ENCODE results near the gene GABBR2. TPM values are rescaled to one million over a fixed set of nuclear protein-coding genes. Genes with fewer than 3 reads are reported as not detected.

The GABBR2 gene
- total and polyA plus RNA-seq, 2 of the 8 experiments (the other 6 are each of a cell fraction or from before 2014, with no cell fraction given), result 0.50 to 1.2 TPM

DNA sequence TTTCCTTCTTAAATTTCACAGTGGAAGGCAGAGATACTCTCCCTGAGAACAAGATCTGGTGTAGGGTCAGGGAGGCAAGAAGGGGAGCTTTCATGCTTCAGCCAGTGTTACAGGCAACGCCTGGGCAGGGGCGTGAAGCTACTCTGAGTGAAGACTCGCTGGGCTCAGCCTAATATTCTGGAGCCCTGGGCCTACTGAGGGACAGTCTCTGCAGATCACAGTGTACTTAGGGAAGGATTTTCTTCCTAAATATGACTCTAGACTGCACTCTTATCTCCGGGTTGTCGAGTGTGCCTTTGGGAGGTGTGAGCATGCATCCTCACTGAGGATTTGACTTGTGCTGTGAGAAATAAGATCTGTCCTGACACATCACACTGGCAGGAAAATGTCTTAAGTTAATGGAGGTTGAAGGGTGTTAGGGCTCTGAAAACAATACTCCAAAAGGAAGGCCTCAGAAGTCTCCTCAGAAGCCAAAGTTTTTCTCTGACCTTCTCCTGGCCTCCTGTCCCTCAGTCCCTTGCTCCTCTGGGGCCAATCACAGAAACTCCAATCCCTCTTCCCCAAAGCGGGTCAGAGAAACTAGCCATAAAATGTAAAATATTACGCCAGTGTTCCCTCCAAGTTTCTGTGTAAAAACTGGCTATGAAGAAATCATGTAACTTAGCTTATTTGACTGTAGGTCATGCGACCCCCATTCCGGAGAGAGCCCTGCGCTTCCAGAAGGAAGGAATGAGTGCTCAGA, 296.5 kb downstream of the GABBR2 start:
- Histone ChIP-seq H4K91ac (replicated peaks; ENCODE audit: insufficient read length, low read length) (no peak overlapping the region), H2AK5ac (ENCODE audit: low read depth, low read length) (no peak overlapping the region), H3K23ac (ENCODE audit: insufficient read length) (no peak overlapping the region), H2BK120ac (replicated peaks; ENCODE audit: low read depth, low read length) (no peak overlapping the region), H3K79me2 (ENCODE audit: control insufficient read depth in 1 of 2, insufficient read depth in 2 of 2, low read length in 2 of 2) (no peaks in the 10 kb centered on the region), H3K4ac (replicated peaks; ENCODE audit: insufficient read length, low read depth, low read length) (no peak overlapping the region), H2BK20ac (ENCODE audit: low read length) (no peak overlapping the region), H3K27me3 (replicated peaks in 1 of 4; ENCODE audit: control insufficient read depth in 3 of 4, extremely low read depth in 1 of 4, insufficient read depth in 3 of 4, low read length in 3 of 4) (no peaks in the 10 kb centered on the region), H3K9me3 (ENCODE audit: insufficient read depth in 2 of 2, low read depth in 1 of 2, low read length in 1 of 2) (no peaks in the 10 kb centered on the region), H3K9ac (replicated peaks in 1 of 4; ENCODE audit: extremely low read depth in 1 of 4, low read depth in 3 of 4, low read length in 3 of 4) (no peak overlapping the region), H3K4me1 (replicated peaks in 1 of 4; ENCODE audit: control insufficient read depth in 3 of 4, insufficient read depth in 4 of 4, low read length in 3 of 4) (peaks cover 0 to 7% (median 4%) of the 10 kb centered on the region in 4 experiments; a peak in 5 of 7 replicates), H3K36me3 (ENCODE audit: control insufficient read depth in 2 of 4, insufficient read depth in 4 of 4, low read length in 3 of 4) (no peaks in the 10 kb centered on the region), H3K27ac (ENCODE audit: low read depth, low read length) (no peak overlapping the region), H3K4me2 (ENCODE audit: insufficient read depth in 1 of 2, low read depth in 2 of 2, low read length in 2 of 2) (no peak overlapping the region), H3K4me3 (ENCODE audit: extremely low read depth in 1 of 4, insufficient read depth in 2 of 4, low read depth in 3 of 4, low read length in 4 of 4) (no peak overlapping the region), H4K8ac (ENCODE audit: extremely low read depth, insufficient read depth, low read length) (no peak overlapping the region), H4K5ac (ENCODE audit: insufficient read length, low read depth, low read length) (no peak overlapping the region), H2BK12ac (ENCODE audit: low read depth, low read length) (peak overlapping the region; percentile 53; the same call in 1 of the 2 replicates), H3K23me2 (ENCODE audit: low read depth, low read length) (no peaks in the 10 kb centered on the region), H2AFZ (ENCODE audit: low read length) (0 out of 2 replicates have a peak overlapping the region, but pooled peaks have one; percentile 17), H3K79me1 (ENCODE audit: low read depth, low read length) (no peaks in the 10 kb centered on the region), H3K56ac (replicated peaks; ENCODE audit: insufficient read length, low read depth, low read length) (no peak overlapping the region), H2BK5ac (ENCODE audit: low read depth, low read length) (no peak overlapping the region), H2BK15ac (ENCODE audit: low read length) (no peak overlapping the region), H3K18ac (ENCODE audit: extremely low read depth, low read length) (no peak overlapping the region), H4K20me1 (replicated peaks in 1 of 2; ENCODE audit: control insufficient read depth in 1 of 2, insufficient read depth in 2 of 2, low read length in 2 of 2) (no peaks in the 10 kb centered on the region), H3K14ac (ENCODE audit: insufficient read length) (no peak overlapping the region)
- DNase-seq (ENCODE audit: low read depth in 1 of 2, low spot score in 2 of 2), result no peak
- CTCF ChIA-PET (ENCODE audit: partially characterized antibody), result interaction anchor here (1.5 to 2.3 kb wide), 3 partner anchors 21 to 97 kb away, joined by 3 to 10 read pairs (median 4); no protein-coding TSS in a partner anchor
- TF ChIP-seq, protein P1, sequence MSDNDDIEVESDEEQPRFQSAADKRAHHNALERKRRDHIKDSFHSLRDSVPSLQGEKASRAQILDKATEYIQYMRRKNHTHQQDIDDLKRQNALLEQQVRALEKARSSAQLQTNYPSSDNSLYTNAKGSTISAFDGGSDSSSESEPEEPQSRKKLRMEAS (IDR thresholded peaks at IDR 0.05), result no peak
- no peak for TF ChIP-seq TBP (IDR thresholded peaks at IDR 0.05; ENCODE audit: low read depth, low read length)
- no peak for TF ChIP-seq SIX5 (IDR thresholded peaks at IDR 0.05; ENCODE audit: low read depth, low read length)
- TF ChIP-seq GTF2F1 (IDR thresholded peaks at IDR 0.05; ENCODE audit: borderline replicate concordance, low read depth, low read length), result no peak
- no peak for TF ChIP-seq JUN (IDR thresholded peaks at IDR 0.05; ENCODE audit: low read depth, low read length)
- no peak for TF ChIP-seq HDAC6 (IDR thresholded peaks at IDR 0.05; ENCODE audit: low read depth, low read length)
- no peak for TF ChIP-seq NANOG (IDR thresholded peaks at IDR 0.05; ENCODE audit: insufficient read depth, low read depth, low read length, poor library complexity, severe bottlenecking)
- no peak for TF ChIP-seq TEAD4 (IDR thresholded peaks at IDR 0.05; ENCODE audit: low read depth, low read length)
- TF ChIP-seq POLR2A (IDR thresholded peaks at IDR 0.05; ENCODE audit: control extremely low read depth in 1 of 2, low read depth in 2 of 2, low read length in 2 of 2), result no peak
- TF ChIP-seq RXRA (IDR thresholded peaks at IDR 0.05; ENCODE audit: insufficient read depth, low read depth, low read length), result no peak
- TF ChIP-seq GABPA (IDR thresholded peaks at IDR 0.05; ENCODE audit: borderline replicate concordance, insufficient read depth, low read length), result no peak
- no peak for TF ChIP-seq RFX5 (IDR thresholded peaks at IDR 0.05; ENCODE audit: borderline replicate concordance, low read depth, low read length)
- no peak for TF ChIP-seq KDM5A (IDR thresholded peaks at IDR 0.05; ENCODE audit: low read length)
- TF ChIP-seq CREB1 (IDR thresholded peaks at IDR 0.05), result no peak
- 88% methylated on average over 10 of the region's 10 CpGs; no CpG with 5 or more reads in 1 of the 2 experiments for WGBS, 2 experiments (ENCODE audit: extremely low coverage in 1 of 2, insufficient coverage in 1 of 2, insufficient read length in 1 of 2, insufficient replicate concordance in 2 of 2, low coverage in 1 of 2, low lambda C conversion rate in 2 of 2, missing lambda C conversion rate in 1 of 2)
- no peak for FAIRE-seq
- POLR2A ChIA-PET (ENCODE audit: partially characterized antibody), result no interaction called here

All from H1 (cell line).